ENCODE measurements around the gene MED12L. TPM values are rescaled to one million over a fixed set of nuclear protein-coding genes. Genes with fewer than 3 reads are reported as not detected.

The MED12L gene
- total RNA-seq, 1 donor from 2014 or later, result 0.32 TPM

GRCh38 chr3:151476344-151477018 is 391.0 kb downstream of the MED12L start:
- no peak for ATAC-seq

GRCh38 chr3:151477591-151478334 is 392.3 kb downstream of the MED12L start:
- no peak for ATAC-seq

- ATAC-seq, result no peak
Observed at GRCh38 chr3:151478335-151478697, 392.9 kb downstream of the MED12L start.

- ATAC-seq, result no peak
Observed at GRCh38 chr3:151479452-151479851, 394.0 kb downstream of the MED12L start.

GRCh38 chr3:151480492-151480891 is 395.0 kb downstream of the MED12L start:
- ATAC-seq, result no peak

GRCh38 chr3:151483488-151483887 is 398.0 kb downstream of the MED12L start:
- ATAC-seq, result no peak

- no peak for ATAC-seq
Observed at GRCh38 chr3:151483961-151484520, 398.6 kb downstream of the MED12L start.

Other genes with a start within 250 kb of the MED12L start
- not detected for gene MINDY4B, start 180.2 kb upstream of the MED12L start, total RNA-seq
- not detected for gene CLRN1, start 112.9 kb upstream of the MED12L start, total RNA-seq
- gene GPR171, start 117.6 kb downstream of the MED12L start, total RNA-seq, result 0.32 TPM
- 0.88 TPM for gene P2RY14, start 192.9 kb downstream of the MED12L start, total RNA-seq
- gene GPR87, start 231.2 kb downstream of the MED12L start, total RNA-seq, result 36.8 TPM
- 0.28 TPM for gene P2RY13, start 243.9 kb downstream of the MED12L start, total RNA-seq

Measured in esophagus mucosa (tissue), 1 donor.